Mesothelial cell of epicardium (in vitro differentiated cells): ENCODE results near the gene MAJIN. TPM values are rescaled to one million over a fixed set of nuclear protein-coding genes. Genes with fewer than 3 reads are reported as not detected.
A peak's percentile ranks its signal among the peaks of the same experiment; 100 is the strongest.

Experiments used
- DNase-seq, 2 experiments: peaks; one replicate each; pipeline ENCODE4 v3.0.0; 2021; ENCODE audit warnings: low spot score in 2 of 2; ENCODE audit not compliant: unreplicated experiment in 2 of 2
- H3K27ac Mint-ChIP-seq: 2 replicates; pipeline ENCODE4 v1.8.0; 2021; ENCODE audit warnings: mixed read lengths
- H3K27me3 Mint-ChIP-seq: 2 replicates; pipeline ENCODE4 v1.8.0; 2021; ENCODE audit warnings: low read depth, mixed read lengths
- H3K36me3 Mint-ChIP-seq: 2 replicates; pipeline ENCODE4 v1.8.0; 2021; ENCODE audit warnings: mixed read lengths
- H3K4me1 Mint-ChIP-seq: 2 replicates; pipeline ENCODE4 v1.8.0; 2021; ENCODE audit warnings: mixed read lengths
- H3K4me3 Mint-ChIP-seq: 2 replicates; pipeline ENCODE4 v1.8.0; 2021; ENCODE audit warnings: mild to moderate bottlenecking, moderate library complexity, mixed read lengths
- H3K9me3 Mint-ChIP-seq: 2 replicates; pipeline ENCODE4 v1.8.0; 2021; ENCODE audit warnings: mixed read lengths
- total RNA-seq: library from RNA; stranded (reverse); gene quantifications from 3 replicates; pipeline ENCODE4 v1.2.1, GENCODE V29; 2021
- TF ChIP-seq, protein P1 (sequence below): fragments of 200-600 bp; sonication (generic); IDR thresholded peaks from one replicate; pipeline ENCODE4 v1.5.0; 2021; ENCODE audit warnings: antibody characterized with exemption; ENCODE audit not compliant: unreplicated experiment

The MAJIN gene
- total RNA-seq, 1 donor from 2014 or later = not detected

DNA sequence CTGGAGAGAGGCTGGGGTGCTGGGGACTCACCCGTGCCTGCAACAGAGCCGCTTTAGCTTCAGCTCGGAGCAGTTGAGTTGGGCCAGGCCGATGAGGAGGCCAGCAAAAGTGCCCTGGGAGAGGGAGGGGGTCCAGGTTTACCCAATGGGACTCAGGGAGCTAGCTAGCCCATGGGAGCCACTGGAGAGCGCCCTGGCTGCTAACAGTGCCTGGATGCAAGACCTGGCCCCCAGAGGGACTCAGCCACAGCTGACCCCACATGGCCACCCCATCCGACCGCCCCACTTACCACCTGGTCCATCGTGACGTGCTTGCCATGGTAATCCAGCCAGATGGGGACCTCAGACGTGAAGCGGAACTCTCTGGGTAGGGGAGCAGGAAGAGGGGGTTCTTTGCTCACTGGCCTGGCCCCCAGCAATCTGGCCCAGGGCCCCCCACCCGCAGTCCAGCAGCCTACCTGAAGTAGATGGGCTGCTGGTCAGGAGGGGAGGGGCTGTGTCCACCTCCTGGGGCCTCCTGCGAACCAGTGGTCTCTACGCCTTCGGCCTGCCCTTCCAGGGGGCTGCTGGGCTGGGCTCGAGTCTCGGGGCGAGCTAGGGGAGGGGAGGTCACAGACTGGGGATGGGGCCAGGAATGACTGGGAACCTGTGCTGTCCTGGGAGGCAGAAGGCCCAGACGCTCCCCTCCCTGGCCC, 74.4 kb downstream of the MAJIN start:
- H3K27me3 Mint-ChIP-seq = no peaks in the 10 kb centered on the region
- TF ChIP-seq, protein P1, sequence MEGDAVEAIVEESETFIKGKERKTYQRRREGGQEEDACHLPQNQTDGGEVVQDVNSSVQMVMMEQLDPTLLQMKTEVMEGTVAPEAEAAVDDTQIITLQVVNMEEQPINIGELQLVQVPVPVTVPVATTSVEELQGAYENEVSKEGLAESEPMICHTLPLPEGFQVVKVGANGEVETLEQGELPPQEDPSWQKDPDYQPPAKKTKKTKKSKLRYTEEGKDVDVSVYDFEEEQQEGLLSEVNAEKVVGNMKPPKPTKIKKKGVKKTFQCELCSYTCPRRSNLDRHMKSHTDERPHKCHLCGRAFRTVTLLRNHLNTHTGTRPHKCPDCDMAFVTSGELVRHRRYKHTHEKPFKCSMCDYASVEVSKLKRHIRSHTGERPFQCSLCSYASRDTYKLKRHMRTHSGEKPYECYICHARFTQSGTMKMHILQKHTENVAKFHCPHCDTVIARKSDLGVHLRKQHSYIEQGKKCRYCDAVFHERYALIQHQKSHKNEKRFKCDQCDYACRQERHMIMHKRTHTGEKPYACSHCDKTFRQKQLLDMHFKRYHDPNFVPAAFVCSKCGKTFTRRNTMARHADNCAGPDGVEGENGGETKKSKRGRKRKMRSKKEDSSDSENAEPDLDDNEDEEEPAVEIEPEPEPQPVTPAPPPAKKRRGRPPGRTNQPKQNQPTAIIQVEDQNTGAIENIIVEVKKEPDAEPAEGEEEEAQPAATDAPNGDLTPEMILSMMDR = no peak

DNA sequence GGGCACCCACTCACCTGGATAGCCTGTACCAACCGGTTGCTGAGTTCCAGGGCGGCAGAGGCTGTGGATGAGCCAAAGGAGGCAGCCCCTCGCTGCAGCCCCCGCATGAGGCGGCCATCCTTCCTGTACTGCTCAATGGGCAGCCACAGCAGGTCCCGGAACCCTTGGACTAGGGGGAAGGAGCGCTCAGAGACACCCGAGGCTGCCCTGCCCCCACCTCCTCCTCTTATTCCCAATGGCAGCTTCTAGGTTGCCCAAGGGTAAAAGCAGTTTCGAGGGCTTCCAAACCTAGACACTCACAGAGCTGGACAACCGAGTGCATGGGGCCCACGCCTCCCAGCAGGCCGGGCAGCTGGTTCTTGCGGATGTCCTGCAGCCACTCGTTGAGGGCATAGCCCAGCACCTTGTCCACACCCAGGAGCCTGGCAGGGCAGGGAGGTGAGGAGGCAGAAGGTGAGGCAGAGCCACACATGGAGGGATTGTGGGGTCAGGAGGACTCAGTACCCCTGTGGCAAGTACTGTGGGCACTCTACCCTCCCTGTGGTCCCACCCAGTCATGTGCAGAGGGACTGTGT, 75.4 kb downstream of the MAJIN start:
- Mint-ChIP-seq H3K27ac (no peak overlapping the region), H3K4me1 (no peaks in the 10 kb centered on the region), H3K9me3 (no peaks in the 10 kb centered on the region), H3K4me3 (no peak overlapping the region), H3K36me3 (peaks cover 13% of the 10 kb centered on the region), H3K27me3 (no peaks in the 10 kb centered on the region)
- TF ChIP-seq, protein P1 = no peak
- DNase-seq = no peak

More for the DNA sequence above, 74.4 kb downstream of the MAJIN start:
- no peaks in the 10 kb centered on the region for H3K9me3 Mint-ChIP-seq
- no peak overlapping the region for H3K27ac Mint-ChIP-seq
- DNase-seq = no peak
- peaks cover 14% of the 10 kb centered on the region for H3K36me3 Mint-ChIP-seq
- no peak overlapping the region for H3K4me3 Mint-ChIP-seq
- H3K4me1 Mint-ChIP-seq = no peaks in the 10 kb centered on the region

DNA sequence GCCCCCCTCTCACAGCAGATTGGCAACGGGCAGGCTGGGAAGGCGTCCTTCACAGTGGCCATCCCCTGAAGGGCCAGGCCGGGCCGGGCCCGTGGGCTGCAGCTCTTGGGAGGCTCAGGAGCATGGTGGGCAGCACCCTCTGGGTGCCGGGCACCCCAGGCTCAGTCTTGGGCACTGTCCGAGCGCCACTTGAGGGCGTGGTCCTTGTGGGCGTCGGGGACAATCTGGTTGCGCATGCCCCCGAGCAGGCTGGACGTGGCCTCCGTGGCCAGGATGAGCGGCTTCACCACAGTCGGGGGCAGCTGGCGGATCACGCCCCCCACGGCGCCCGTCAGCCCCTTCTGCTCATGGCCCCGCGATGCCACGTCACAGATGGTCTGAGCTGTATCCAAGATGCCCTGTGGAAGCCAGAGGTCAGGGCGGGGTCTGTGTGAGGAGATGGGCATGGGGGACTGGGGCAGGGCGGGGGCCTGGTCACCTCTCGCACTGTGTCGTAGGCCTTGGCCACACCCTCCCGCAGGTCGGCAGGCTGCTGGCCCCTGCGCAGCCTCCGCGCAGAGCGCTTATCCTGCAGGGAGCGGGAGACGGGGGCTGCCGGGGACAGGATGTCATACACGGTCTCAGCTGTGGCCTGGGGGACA, 77.0 kb downstream of the MAJIN start:
- Mint-ChIP-seq H3K27me3 (no peaks in the 10 kb centered on the region), H3K36me3 (peaks cover 6% of the 10 kb centered on the region), H3K27ac (no peak overlapping the region), H3K4me3 (no peak overlapping the region), H3K9me3 (no peaks in the 10 kb centered on the region), H3K4me1 (no peaks in the 10 kb centered on the region)
- DNase-seq = no peak
- TF ChIP-seq, protein P1 = no peak

DNA sequence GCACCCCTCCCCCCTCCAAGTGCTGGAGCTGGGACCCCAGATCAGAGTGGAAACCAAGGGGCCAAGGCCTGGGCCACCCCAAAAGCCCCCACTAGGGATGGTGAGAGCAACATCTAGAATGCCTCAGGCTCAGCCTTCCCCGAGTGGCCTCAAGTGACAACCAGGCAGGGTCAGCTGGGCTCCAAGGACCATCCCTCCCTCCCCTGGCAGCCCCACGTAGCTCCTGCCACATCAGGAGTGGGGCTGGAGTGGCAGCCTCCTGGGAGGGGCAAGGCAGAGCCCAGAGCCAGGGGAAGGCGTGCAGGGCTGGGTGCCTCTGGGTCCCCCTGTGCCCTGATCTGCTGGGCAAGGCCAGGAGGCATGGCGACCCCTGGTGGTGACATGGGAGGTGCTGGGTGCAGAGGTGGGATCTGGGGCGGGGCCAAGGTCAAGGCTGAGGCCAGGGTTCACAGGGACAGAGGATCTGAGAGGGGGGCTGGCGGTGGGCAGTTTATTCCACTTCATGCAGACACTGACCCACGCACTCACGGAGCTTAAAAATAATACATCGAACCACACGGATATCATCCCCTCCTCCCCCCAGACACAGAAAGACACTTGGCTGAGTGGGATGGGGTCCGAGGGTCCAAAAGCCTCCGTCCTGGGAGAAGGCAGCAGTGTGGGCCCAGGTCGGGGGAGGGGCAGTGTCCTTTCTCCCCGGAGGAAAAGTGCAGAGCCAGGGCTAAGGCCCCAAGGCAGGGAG, 77.7 kb downstream of the MAJIN start:
- Mint-ChIP-seq H3K9me3 (no peaks in the 10 kb centered on the region), H3K4me3 (no peak overlapping the region), H3K27me3 (no peaks in the 10 kb centered on the region), H3K36me3 (peaks cover 6% of the 10 kb centered on the region), H3K27ac (no peak overlapping the region), H3K4me1 (peaks cover under 1% of the 10 kb centered on the region)
- TF ChIP-seq, protein P1 = peak; percentile 66
- peak; percentile 67 to 83 for DNase-seq

GRCh38 chr11:64893194-64894069, 78.5 kb downstream of the MAJIN start:
- Mint-ChIP-seq H3K27me3 (no peaks in the 10 kb centered on the region), H3K4me3 (no peak overlapping the region), H3K36me3 (peaks cover 6% of the 10 kb centered on the region), H3K4me1 (peaks cover 6% of the 10 kb centered on the region), H3K27ac (no peak overlapping the region), H3K9me3 (no peaks in the 10 kb centered on the region)
- TF ChIP-seq, protein P1 = peak; percentile 39
- no peak for DNase-seq
